CD4-positive, CD25-positive, alpha-beta regulatory T cell (primary cell): ENCODE results near the gene PAK6. TPM values are rescaled to one million over a fixed set of nuclear protein-coding genes. Genes with fewer than 3 reads are reported as not detected.

ENCODE experiments used
- ATAC-seq, 2 donors: fragments of 150-1000 bp; cut with Tn5 transposase; one replicate each; pipeline ENCODE4 v1.10.0; 2021; ENCODE audit warnings: low read depth in 2 of 2, moderate number of reproducible peaks in 2 of 2, moderate library complexity in 1 of 2
- DNase-seq, 3 donors: peaks; one replicate each; pipeline versions ENCODE4 v3.0.0 to v3.0.0-alpha.2; 2012 to 2022; ENCODE audit warnings: mixed read lengths in 1 of 3
- H3K27ac ChIP-seq: one replicate; pipeline ENCODE4 v1.7.0; 2013; ENCODE audit warnings: mild to moderate bottlenecking, low read length; ENCODE audit not compliant: insufficient read depth, poor library complexity, severe bottlenecking
- H3K27me3 ChIP-seq: one replicate; pipeline ENCODE4 v1.7.0; 2013; ENCODE audit warnings: low read length; ENCODE audit not compliant: control insufficient read depth, insufficient read depth
- H3K36me3 ChIP-seq: one replicate; pipeline ENCODE4 v1.7.0; 2013; ENCODE audit warnings: mild to moderate bottlenecking, low read length, moderate library complexity; ENCODE audit not compliant: control insufficient read depth, insufficient read depth
- H3K4me1 ChIP-seq: 2 replicates; pipeline ENCODE4 v1.7.0; 2013; ENCODE audit warnings: mild to moderate bottlenecking, low read length; ENCODE audit not compliant: insufficient read depth, control insufficient read depth, poor library complexity, severe bottlenecking
- H3K4me3 ChIP-seq: one replicate; pipeline ENCODE4 v1.7.0; 2013; ENCODE audit warnings: low read depth, mild to moderate bottlenecking, low read length, moderate library complexity
- H3K9me3 ChIP-seq, 2 experiments: 1 replicate in 1 of 2; 2 replicates in 1 of 2; pipeline ENCODE4 v1.7.0; 2013; ENCODE audit warnings: low read length in 2 of 2, mild to moderate bottlenecking in 1 of 2, moderate library complexity in 1 of 2; ENCODE audit not compliant: control insufficient read depth in 2 of 2
- H3K27ac Mint-ChIP-seq, 3 donors: one replicate each; pipeline ENCODE4 v1.8.0; 2020 to 2022; ENCODE audit warnings: mild to moderate bottlenecking in 3 of 3, mixed read lengths in 3 of 3, moderate library complexity in 2 of 3
- H3K27me3 Mint-ChIP-seq: one replicate; pipeline ENCODE4 v1.8.0; 2022; ENCODE audit warnings: mild to moderate bottlenecking, mixed read lengths
- H3K36me3 Mint-ChIP-seq: one replicate; pipeline ENCODE4 v1.8.0; 2020; ENCODE audit warnings: mixed read lengths
- H3K4me1 Mint-ChIP-seq, 4 donors: one replicate each; pipeline ENCODE4 v1.8.0; 2020 to 2022; ENCODE audit warnings: mixed read lengths in 4 of 4, mild to moderate bottlenecking in 1 of 4
- H3K4me3 Mint-ChIP-seq, 4 donors: one replicate each; pipeline ENCODE4 v1.8.0; 2020 to 2022; ENCODE audit warnings: mild to moderate bottlenecking in 4 of 4, mixed read lengths in 4 of 4, moderate library complexity in 3 of 4
- H3K9me3 Mint-ChIP-seq, 7 donors: one replicate each; pipeline ENCODE4 v1.8.0; 2020 to 2022; ENCODE audit warnings: mixed read lengths in 7 of 7, mild to moderate bottlenecking in 3 of 7, moderate library complexity in 2 of 7
- polyA plus RNA-seq, 4 donors: library from polyadenylated mRNA; unstranded; fragments of 300-500 nt; fragmentation: Illumina TruSeq; gene quantifications; one replicate each; pipeline ENCODE4 v1.2.3, GENCODE V29; 2021
- total RNA-seq: library from RNA; stranded (reverse); gene quantifications from one replicate; pipeline ENCODE4 v1.2.3, GENCODE V29; 2022

The PAK6 gene
- total RNA-seq (not detected), polyA plus RNA-seq (not detected)

DNA sequence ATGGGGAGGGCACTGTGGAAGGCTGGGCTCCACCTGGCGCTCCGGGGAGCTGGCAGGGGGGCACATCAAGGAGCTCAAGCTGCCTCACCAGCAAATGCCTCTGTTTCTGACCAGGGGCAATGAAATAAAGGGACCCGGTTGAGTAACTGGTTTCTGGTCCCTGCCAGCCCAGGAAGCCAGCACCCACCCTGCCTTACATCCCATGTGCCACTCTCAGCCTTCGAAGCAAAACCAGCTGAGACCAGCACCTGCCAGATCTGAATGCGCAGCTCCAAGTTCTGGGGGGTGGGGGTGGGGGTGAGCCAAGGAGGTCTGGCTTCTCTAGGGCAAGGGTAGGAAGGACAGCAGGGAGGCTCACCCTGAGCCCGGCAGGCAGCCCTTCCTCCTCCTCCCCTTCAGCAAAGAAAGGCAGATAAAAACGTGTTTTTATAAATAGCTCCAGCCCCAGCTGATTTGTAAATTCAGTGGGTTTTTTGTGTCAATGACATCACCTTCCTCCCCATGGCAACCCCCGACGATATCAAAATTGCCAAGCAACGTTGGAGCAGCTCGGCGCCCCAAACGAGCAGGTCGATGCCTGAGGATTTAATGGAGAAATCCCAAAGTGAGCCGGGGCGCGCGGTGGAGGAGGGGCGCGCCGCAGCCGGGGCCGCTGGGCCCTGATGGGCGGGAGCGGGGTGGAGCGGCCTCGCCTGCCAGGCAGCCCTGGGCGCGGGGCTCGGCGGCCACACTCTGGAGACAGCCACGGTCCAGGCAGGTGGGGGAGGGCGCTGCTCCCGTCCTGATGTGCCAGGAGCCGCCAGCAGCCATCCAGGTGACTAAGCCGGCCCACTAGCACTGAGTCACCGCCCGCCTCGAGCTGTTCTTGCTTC is at the start of gene PAK6:
Gene PAK6, plus strand, starts transcription at position 532 of the 872 bp plus-strand sequence. CDS start 25,723 bp downstream, outside the sequence.
- Mint-ChIP-seq H3K36me3 (no peaks in the 10 kb centered on the region), H3K4me3 (peak within 1 kb of the TSS in 2 of 4 donors; percentile 13 to 33), H3K9me3 (no peaks in the 10 kb centered on the region), H3K27me3 (peaks cover 30% of the 10 kb centered on the region), H3K4me1 (peaks cover 0 to 14% (median 2%) of the 10 kb centered on the region in 4 donors), H3K27ac (peak within 1 kb of the TSS in 1 of 3 donors; percentile 65)
- H3K36me3 ChIP-seq, result no peaks in the 10 kb centered on the region
- no peaks in the 10 kb centered on the region for H3K27me3 ChIP-seq
- ATAC-seq (peak in 1 of 2 donors; percentile 38), DNase-seq (no peak)
- no peak within 1 kb of the TSS for H3K4me3 ChIP-seq
- H3K27ac ChIP-seq, result no peak within 1 kb of the TSS
- peaks cover 12% of the 10 kb centered on the region for H3K4me1 ChIP-seq
- H3K9me3 ChIP-seq, result no peaks in the 10 kb centered on the region

DNA sequence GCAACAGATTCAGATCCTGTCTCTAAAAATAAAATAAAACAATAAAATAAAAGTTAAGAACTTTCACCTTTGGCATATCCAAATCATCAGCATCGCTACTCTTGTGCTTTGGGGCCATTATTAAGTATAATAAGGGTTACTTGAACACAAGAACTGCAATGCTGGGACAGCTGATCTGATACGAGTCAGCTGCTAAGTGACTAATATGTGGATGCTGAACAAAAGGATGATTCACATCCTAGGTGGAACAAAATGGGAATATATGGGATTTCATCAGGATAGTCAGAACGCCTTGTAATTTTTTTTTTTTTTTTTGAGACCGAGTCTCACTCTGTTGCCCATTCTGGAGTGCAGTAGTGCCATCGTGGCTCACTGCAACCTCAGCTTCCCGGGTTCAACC is 48.3 kb upstream of the PAK6 start:
- H3K36me3 ChIP-seq, result no peaks in the 10 kb centered on the region
- Mint-ChIP-seq H3K27ac (no peak overlapping the region), H3K36me3 (peaks cover 2% of the 10 kb centered on the region), H3K4me1 (peaks cover 0 to 9% (median 0%) of the 10 kb centered on the region in 4 donors), H3K4me3 (no peak overlapping the region), H3K9me3 (no peaks in the 10 kb centered on the region), H3K27me3 (no peaks in the 10 kb centered on the region)
- H3K4me1 ChIP-seq, result no peaks in the 10 kb centered on the region
- no peak overlapping the region for H3K27ac ChIP-seq
- no peaks in the 10 kb centered on the region for H3K9me3 ChIP-seq
- H3K27me3 ChIP-seq, result no peaks in the 10 kb centered on the region
- no peak overlapping the region for H3K4me3 ChIP-seq
- ATAC-seq, result no peak
- no peak for DNase-seq

DNA sequence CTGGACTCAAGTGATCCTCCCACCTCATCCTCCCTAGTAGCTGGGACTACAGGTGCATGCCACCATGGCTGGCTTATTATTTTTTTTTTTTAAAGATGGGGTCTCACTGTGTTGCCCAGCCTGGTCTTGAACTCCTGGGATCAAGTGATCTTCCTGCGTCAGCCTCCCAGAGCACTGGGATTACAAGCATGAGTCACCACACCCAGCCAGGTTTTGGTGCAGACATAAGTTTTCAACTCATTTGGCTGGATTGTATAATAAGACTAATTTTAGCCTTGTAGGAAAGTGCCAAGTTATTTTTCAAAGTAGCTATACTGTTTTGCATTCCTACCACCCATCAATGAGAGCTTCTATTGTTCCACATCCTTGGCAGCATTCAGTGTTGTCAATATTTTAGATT is 45.9 kb upstream of the PAK6 start:
- no peaks in the 10 kb centered on the region for H3K9me3 Mint-ChIP-seq

DNA sequence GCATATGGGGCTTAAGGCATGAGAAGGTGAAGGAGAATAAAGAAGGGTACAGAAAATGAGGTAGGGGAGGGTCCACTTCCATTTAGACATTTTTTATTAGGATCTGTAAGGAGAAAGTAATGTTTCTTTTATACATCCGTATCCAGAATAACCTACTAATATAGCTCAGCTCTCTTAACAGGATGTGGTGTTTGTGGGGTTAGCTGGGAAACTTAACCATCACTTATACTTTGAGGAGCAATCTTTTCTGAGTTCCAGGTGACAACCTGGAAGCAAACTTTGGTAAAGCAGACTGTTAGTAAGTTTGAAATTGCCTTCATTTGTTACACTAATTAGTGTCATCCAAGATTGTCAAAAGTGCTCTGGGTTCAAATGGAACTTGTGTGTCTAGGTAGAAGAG is 41.4 kb upstream of the PAK6 start:
- H3K4me3 Mint-ChIP-seq, result peak overlapping the region in 2 of 4 donors; percentile 47 to 73
- H3K27ac ChIP-seq, result no peak overlapping the region
- peaks cover 3% of the 10 kb centered on the region for H3K36me3 Mint-ChIP-seq
- ATAC-seq (peak in 1 of 2 donors; percentile 44), DNase-seq (peak in 1 of 3 donors; percentile 25)
- H3K4me1 ChIP-seq, result peaks cover 7% of the 10 kb centered on the region
- H3K27ac Mint-ChIP-seq, result peak overlapping the region in 2 of 3 donors; percentile 52 to 73
- H3K9me3 Mint-ChIP-seq, result no peaks in the 10 kb centered on the region
- peaks cover 11 to 24% (median 21%) of the 10 kb centered on the region in 4 donors for H3K4me1 Mint-ChIP-seq
- H3K9me3 ChIP-seq, result no peaks in the 10 kb centered on the region
- peak overlapping the region; percentile 47 for H3K4me3 ChIP-seq
- H3K36me3 ChIP-seq, result no peaks in the 10 kb centered on the region
- H3K27me3 ChIP-seq, result no peaks in the 10 kb centered on the region
- H3K27me3 Mint-ChIP-seq, result no peaks in the 10 kb centered on the region

More for the DNA sequence above, 45.9 kb upstream of the PAK6 start:
- H3K9me3 ChIP-seq, result no peaks in the 10 kb centered on the region
- no peak overlapping the region for H3K4me3 ChIP-seq
- Mint-ChIP-seq H3K27me3 (no peaks in the 10 kb centered on the region), H3K4me3 (no peak overlapping the region), H3K4me1 (peaks cover 9 to 18% (median 13%) of the 10 kb centered on the region in 4 donors), H3K36me3 (peaks cover 3% of the 10 kb centered on the region), H3K27ac (no peak overlapping the region)
- H3K36me3 ChIP-seq, result no peaks in the 10 kb centered on the region
- no peaks in the 10 kb centered on the region for H3K27me3 ChIP-seq
- DNase-seq, result no peak
- H3K27ac ChIP-seq, result no peak overlapping the region
- peaks cover 7% of the 10 kb centered on the region for H3K4me1 ChIP-seq
- no peak for ATAC-seq

DNA sequence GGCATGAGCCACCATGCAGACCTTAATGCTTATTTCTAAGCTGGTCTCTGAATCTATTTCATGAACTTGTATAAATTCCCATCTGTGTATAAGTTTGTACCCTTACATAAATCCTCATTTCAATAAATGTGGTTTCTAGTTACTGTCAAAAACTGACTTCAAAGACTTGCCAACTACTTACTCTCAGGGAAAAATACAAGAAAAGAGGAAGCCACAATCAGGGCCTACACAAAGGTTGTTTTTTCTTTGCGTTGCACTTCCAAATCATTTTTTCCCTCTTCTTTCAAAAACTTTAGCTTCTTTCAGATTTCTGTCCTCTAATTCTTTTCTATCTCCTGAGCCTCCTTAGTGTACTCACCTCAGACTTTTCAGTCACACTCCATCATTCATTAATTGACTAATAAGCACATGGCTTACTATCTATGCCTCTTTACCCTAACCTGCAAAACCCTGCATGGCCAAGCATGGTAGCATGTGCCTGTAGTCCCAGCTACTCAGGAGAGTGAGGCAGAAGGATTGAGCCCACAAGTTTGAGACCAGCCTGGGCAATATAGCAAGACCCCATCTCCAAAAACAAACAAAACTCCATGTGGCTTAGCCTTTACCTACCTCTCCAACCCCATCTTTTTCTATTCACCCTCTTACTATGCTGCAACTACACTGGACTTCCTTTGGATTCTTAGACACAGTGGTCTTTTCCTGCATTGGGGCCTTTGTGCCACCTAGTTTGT is 40.3 kb upstream of the PAK6 start:
- no peaks in the 10 kb centered on the region for H3K9me3 ChIP-seq
- peaks cover 11 to 24% (median 21%) of the 10 kb centered on the region in 4 donors for H3K4me1 Mint-ChIP-seq
- no peaks in the 10 kb centered on the region for H3K27me3 ChIP-seq
- H3K9me3 Mint-ChIP-seq, result no peaks in the 10 kb centered on the region
- DNase-seq (no peak), ATAC-seq (no peak)
- no peak overlapping the region for H3K27ac ChIP-seq
- no peak overlapping the region for H3K4me3 ChIP-seq
- peak overlapping the region in 2 of 3 donors; percentile 37 to 55 for H3K27ac Mint-ChIP-seq
- H3K4me3 Mint-ChIP-seq, result peak overlapping the region in 1 of 4 donors; percentile 37
- H3K36me3 ChIP-seq, result no peaks in the 10 kb centered on the region
- H3K4me1 ChIP-seq, result peaks cover 7% of the 10 kb centered on the region
- H3K36me3 Mint-ChIP-seq, result peaks cover 3% of the 10 kb centered on the region
- H3K27me3 Mint-ChIP-seq, result no peaks in the 10 kb centered on the region

DNA sequence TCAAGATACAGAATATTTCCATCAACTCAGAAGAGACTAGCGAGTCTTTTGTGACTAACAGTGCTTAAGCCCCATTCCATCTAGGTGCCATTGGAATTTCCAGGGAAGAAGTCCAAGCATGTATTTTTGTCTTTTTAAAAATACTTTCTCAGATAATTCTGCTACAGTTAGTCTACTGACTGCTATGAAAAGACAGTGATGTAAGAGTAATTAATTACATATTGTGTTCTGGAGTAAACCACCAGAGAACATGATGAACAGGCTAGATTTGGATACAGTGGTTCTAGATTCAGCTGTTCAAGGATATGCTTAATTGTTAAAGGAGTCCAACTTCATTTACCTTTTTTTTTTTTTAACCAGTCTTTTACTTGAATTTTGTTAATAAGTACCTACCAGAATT is 34.8 kb upstream of the PAK6 start:
- no peak for ATAC-seq
- no peaks in the 10 kb centered on the region for H3K36me3 ChIP-seq
- H3K27ac Mint-ChIP-seq, result no peak overlapping the region
- H3K36me3 Mint-ChIP-seq, result no peaks in the 10 kb centered on the region
- H3K27ac ChIP-seq, result no peak overlapping the region
- no peak overlapping the region for H3K4me3 ChIP-seq
- H3K4me3 Mint-ChIP-seq, result no peak overlapping the region
- DNase-seq, result no peak
- no peaks in the 10 kb centered on the region for H3K27me3 ChIP-seq
- H3K27me3 Mint-ChIP-seq, result no peaks in the 10 kb centered on the region
- H3K4me1 ChIP-seq, result no peaks in the 10 kb centered on the region
- H3K9me3 ChIP-seq, result no peaks in the 10 kb centered on the region
- no peaks in the 10 kb centered on the region for H3K9me3 Mint-ChIP-seq
- H3K4me1 Mint-ChIP-seq, result peaks cover 0 to 5% (median 0%) of the 10 kb centered on the region in 4 donors

DNA sequence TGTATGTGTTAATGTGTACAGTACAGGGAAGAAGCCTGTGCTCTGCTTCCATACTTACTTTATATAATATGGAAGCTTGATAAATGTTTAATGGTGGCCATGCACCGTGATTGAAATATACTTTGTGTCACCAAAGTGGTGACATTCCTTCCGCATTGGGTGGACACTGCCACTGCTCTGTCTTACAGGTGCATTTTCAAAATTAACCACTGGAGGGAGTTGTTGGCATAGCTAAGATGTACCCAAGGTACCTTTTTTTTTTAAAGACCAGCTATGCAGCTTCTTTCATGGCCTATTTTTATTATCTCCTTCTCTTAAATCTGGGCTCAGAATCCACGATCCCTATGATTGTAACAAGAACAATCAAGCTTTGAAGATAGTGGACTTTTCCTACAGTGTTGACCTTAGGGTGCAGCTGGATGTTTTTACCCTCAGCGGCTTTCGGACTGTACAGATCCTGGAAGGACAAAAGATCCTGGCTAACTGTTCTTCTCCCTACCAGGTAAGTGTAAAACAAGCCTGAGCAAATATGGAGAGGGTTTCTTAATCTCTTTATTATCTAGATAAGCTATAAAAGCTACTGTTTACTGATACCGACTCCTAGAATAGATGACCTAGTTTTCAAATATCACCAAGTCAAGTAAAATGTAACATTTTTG is 21.6 kb upstream of the PAK6 start:
- H3K27ac ChIP-seq, result no peak overlapping the region
- H3K9me3 ChIP-seq, result no peaks in the 10 kb centered on the region
- H3K4me1 ChIP-seq, result no peaks in the 10 kb centered on the region
- Mint-ChIP-seq H3K9me3 (peaks cover 0 to 1% (median 0%) of the 10 kb centered on the region in 7 donors), H3K27ac (peak overlapping the region in 1 of 3 donors; percentile 55), H3K4me3 (no peak overlapping the region), H3K36me3 (no peaks in the 10 kb centered on the region), H3K27me3 (no peaks in the 10 kb centered on the region), H3K4me1 (peaks cover 0 to 6% (median 0%) of the 10 kb centered on the region in 4 donors)
- DNase-seq, result peak; percentile 19 to 77 (median 70)
- ATAC-seq, result peak; percentile 89 to 91
- no peaks in the 10 kb centered on the region for H3K36me3 ChIP-seq
- no peak overlapping the region for H3K4me3 ChIP-seq
- no peaks in the 10 kb centered on the region for H3K27me3 ChIP-seq
